ENCODE data around the gene ZNF146. TPM values are rescaled to one million over a fixed set of nuclear protein-coding genes. Genes with fewer than 3 reads are reported as not detected.
"Not testable (repeated sequence)": the region's sequence is repeated elsewhere in the genome, so short reads cannot be mapped to it uniquely, and the experiment has no call there.

The ZNF146 gene
- 92.6 and 110 TPM in 2 replicates for total RNA-seq (ENCODE audit: low replicate concordance)
- long read RNA-seq, transcript ZNF146-205 (3 exons, 533 nt): minor isoform, 43 of 305 reads
- long read RNA-seq, transcript ZNF146-202 (3 exons, 3,780 nt): minor isoform, 65 of 305 reads
- long read RNA-seq, transcript ZNF146-201 (4 exons, 3,326 nt): major isoform, 112 of 305 reads
- long read RNA-seq, partial matches to known transcripts: 22 of 305 reads
- long read RNA-seq, other reads (novel, unspliced or antisense): 60 of 305 reads

DNA sequence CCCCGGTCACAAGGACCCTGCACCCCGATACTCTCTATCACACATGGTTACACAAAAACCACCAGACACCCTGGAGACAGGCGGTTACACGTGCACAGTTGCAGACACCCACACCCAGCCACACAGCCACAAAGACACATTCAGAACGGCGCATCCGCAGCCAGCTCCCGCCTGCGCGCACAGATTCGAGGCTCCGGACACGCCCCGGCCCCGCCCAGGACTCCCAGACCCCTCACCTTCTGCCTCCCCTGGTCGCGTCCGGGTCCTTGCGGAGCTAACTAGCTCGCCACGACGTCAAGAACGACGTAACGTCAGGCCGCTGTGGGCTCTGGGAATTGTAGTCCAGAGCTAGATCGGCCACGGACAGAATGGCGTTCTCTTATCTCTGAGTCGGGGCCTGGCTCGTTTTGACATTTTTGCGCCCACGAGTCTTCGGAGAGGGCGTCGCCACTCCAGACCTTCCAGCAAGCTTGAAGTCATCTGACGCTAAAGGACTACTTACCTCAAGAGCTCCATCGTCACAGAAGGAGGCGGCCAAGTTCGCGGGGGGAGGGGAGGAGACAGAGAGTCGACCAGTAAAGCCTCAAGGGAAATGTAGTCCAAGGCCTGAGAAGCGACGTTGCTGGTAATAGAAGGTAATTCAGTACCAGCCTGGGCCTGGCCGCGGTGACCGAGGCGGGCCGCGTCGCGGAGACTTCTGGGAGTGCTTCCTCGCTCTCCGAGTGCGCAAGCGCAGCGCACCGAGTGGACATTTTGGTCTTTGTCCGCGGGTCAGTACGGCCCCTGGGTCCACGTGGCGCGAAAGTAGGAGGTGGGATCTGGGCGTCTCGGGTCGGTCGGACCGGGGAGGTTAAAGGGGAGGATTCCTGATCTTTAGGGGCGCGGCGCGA is at the start of gene ZNF146, which contains the start of gene ZNF565:
TSS of gene ZNF146 (plus strand) at position 721 of the 890 bp plus-strand sequence. CDS start 21,335 bp downstream, outside the sequence.
TSS of gene ZNF565 (minus strand) at position 280 of the 890 bp plus-strand sequence. CDS start 12,680 bp downstream, outside the sequence.
- peaks cover 9% of the 10 kb centered on the region for H3K4me1 Mint-ChIP-seq (ENCODE audit: unreplicated experiment)
- H3K36me3 Mint-ChIP-seq: peaks cover 12% of the 10 kb centered on the region
- DNase-seq (ENCODE audit: extremely low spot score, unreplicated experiment): peak; percentile 97
- no peak within 1 kb of the TSS for H3K4me3 Mint-ChIP-seq
- TF ChIP-seq, protein P1, sequence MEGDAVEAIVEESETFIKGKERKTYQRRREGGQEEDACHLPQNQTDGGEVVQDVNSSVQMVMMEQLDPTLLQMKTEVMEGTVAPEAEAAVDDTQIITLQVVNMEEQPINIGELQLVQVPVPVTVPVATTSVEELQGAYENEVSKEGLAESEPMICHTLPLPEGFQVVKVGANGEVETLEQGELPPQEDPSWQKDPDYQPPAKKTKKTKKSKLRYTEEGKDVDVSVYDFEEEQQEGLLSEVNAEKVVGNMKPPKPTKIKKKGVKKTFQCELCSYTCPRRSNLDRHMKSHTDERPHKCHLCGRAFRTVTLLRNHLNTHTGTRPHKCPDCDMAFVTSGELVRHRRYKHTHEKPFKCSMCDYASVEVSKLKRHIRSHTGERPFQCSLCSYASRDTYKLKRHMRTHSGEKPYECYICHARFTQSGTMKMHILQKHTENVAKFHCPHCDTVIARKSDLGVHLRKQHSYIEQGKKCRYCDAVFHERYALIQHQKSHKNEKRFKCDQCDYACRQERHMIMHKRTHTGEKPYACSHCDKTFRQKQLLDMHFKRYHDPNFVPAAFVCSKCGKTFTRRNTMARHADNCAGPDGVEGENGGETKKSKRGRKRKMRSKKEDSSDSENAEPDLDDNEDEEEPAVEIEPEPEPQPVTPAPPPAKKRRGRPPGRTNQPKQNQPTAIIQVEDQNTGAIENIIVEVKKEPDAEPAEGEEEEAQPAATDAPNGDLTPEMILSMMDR (conservative IDR thresholded peaks at IDR 0.05): no peak
- H3K27ac Mint-ChIP-seq: no peak within 1 kb of the TSS
- H3K27me3 Mint-ChIP-seq: no peaks in the 10 kb centered on the region
- no peaks in the 10 kb centered on the region for H3K9me3 Mint-ChIP-seq

DNA sequence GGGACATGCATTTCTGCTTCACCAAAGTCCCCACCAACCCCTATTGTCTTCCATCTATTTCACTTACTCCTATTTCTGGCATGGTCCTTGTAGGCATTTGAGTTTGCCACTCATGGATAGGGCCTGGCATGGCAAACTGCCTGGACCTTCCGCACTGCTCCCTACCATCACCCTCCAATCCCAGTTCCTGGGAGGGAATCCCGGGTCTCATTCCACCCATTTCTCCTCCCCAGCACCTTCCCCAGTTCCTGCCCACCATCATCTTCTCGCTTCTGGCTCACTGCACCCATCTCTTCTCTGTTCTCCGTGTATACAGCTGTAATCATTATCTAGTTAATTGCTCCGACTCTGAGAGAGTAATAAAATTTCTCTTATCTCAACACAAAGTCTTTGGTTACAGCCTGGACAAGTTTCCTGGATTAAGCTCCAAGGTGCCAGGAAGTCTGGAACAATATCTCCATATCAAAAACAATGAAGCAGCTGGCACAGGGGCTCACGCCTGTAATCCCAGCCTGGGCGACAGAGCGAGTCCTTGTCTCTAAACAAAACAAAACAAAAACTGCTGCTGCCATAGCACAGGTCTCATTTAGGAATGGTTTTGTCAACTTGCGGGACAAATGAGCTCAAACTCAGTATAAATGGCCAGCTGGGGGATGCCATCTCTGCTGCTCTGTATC is 45.7 kb upstream of the ZNF146 start:
- TF ChIP-seq, protein P1 (conservative IDR thresholded peaks at IDR 0.05): no peak
- Mint-ChIP-seq H3K9me3 (no peaks in the 10 kb centered on the region), H3K27ac (peak overlapping the region; percentile 14), H3K27me3 (no peaks in the 10 kb centered on the region), H3K4me1 (ENCODE audit: unreplicated experiment) (peaks cover 11% of the 10 kb centered on the region), H3K4me3 (no peak overlapping the region), H3K36me3 (no peaks in the 10 kb centered on the region)
- no peak for DNase-seq (ENCODE audit: extremely low spot score, unreplicated experiment)

DNA sequence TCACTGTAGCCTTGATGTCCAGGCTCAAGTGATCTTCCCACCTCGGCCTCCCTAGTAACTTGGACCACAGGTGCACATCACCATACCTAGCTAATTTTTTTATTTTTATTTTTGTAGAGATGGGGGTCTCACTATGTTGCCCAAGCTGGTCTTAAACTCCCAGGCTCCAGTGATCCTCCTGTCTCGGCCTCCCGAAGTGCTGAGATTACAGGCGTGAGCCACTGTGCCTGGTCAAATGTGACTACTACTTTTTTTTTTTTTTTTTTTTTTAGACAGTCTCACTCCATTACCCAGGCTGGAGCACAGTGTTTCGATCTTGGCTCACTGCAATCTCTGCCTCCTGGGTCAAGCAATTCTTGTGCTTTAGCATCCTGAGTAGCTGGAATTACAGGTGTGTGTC is 42.1 kb upstream of the ZNF146 start:
- no peak for DNase-seq (ENCODE audit: extremely low spot score, unreplicated experiment)
- Mint-ChIP-seq H3K4me1 (ENCODE audit: unreplicated experiment) (peaks cover 11% of the 10 kb centered on the region), H3K27ac (no peak overlapping the region), H3K9me3 (no peaks in the 10 kb centered on the region), H3K27me3 (no peaks in the 10 kb centered on the region), H3K36me3 (no peaks in the 10 kb centered on the region), H3K4me3 (no peak overlapping the region)
- TF ChIP-seq, protein P1 (conservative IDR thresholded peaks at IDR 0.05): no peak

GRCh38 chr19:36173846-36174245 is 41.1 kb upstream of the ZNF146 start:
- H3K27ac Mint-ChIP-seq; DNase-seq (ENCODE audit: extremely low spot score, unreplicated experiment); H3K36me3 Mint-ChIP-seq; H3K9me3 Mint-ChIP-seq; H3K27me3 Mint-ChIP-seq; H3K4me3 Mint-ChIP-seq: not testable (repeated sequence)
- peaks cover 11% of the 10 kb centered on the region for H3K4me1 Mint-ChIP-seq (ENCODE audit: unreplicated experiment)

- H3K4me3 Mint-ChIP-seq; DNase-seq (ENCODE audit: extremely low spot score, unreplicated experiment); H3K27ac Mint-ChIP-seq; H3K4me1 Mint-ChIP-seq (ENCODE audit: unreplicated experiment); H3K9me3 Mint-ChIP-seq; H3K27me3 Mint-ChIP-seq; H3K36me3 Mint-ChIP-seq: not testable (repeated sequence)
Observed at GRCh38 chr19:36179077-36179476, 35.8 kb upstream of the ZNF146 start.

GRCh38 chr19:36182612-36183244 is 32.2 kb upstream of the ZNF146 start:
- TF ChIP-seq, protein P1 (conservative IDR thresholded peaks at IDR 0.05): no peak
- H3K36me3 Mint-ChIP-seq: no peaks in the 10 kb centered on the region
- no peaks in the 10 kb centered on the region for H3K9me3 Mint-ChIP-seq
- H3K4me1 Mint-ChIP-seq (ENCODE audit: unreplicated experiment): no peaks in the 10 kb centered on the region
- no peak overlapping the region for H3K27ac Mint-ChIP-seq
- no peak for DNase-seq (ENCODE audit: extremely low spot score, unreplicated experiment)
- H3K4me3 Mint-ChIP-seq: no peak overlapping the region
- H3K27me3 Mint-ChIP-seq: no peaks in the 10 kb centered on the region

Data from type B pancreatic cell (in vitro differentiated cells).